ENCODE results near the gene CADM4. TPM values are rescaled to one million over a fixed set of nuclear protein-coding genes. Genes with fewer than 3 reads are reported as not detected.
A peak's percentile ranks its signal among the peaks of the same experiment; 100 is the strongest.

CADM4 gene
- total and polyA plus RNA-seq, 9 of the 15 experiments (the other 6 are each of a cell fraction or from before 2014, with no cell fraction given): 0.03 to 4.6 (median 1.3) TPM

- TF ChIP-seq ZBTB1 (CRISPR knock-in tag; IDR thresholded peaks at IDR 0.05; ENCODE audit: borderline replicate concordance, low read depth) (peak; percentile 68; the same call in 1 of the 2 replicates), JUNB (CRISPR knock-in tag; conservative IDR thresholded peaks at IDR 0.05) (no peak), MCM2 (IDR thresholded peaks at IDR 0.05; ENCODE audit: low read depth) (no peak), POLR3A (IDR thresholded peaks at IDR 0.05; ENCODE audit: borderline replicate concordance, extremely low read depth, insufficient read depth, insufficient read length) (no peak), NKRF (IDR thresholded peaks at IDR 0.05; ENCODE audit: borderline replicate concordance) (no peak), ZNF436 (CRISPR knock-in tag; IDR thresholded peaks at IDR 0.05) (no peak), CHAMP1 (IDR thresholded peaks at IDR 0.05) (no peak), ZFX (CRISPR knock-in tag; IDR thresholded peaks at IDR 0.05) (0 out of 2 replicates have a peak, but pooled peaks have one; percentile 6), NRF1 (conservative IDR thresholded peaks at IDR 0.05 in 1 of 2, IDR thresholded peaks at IDR 0.05 in 1 of 2) (peak; percentile 21 to 44; a peak in 2 of 4 replicates), TAF7 (tag; IDR thresholded peaks at IDR 0.05) (no peak), ETS2 (tag; IDR thresholded peaks at IDR 0.05; ENCODE audit: borderline replicate concordance, poor library complexity, severe bottlenecking) (no peak), KLF10 (CRISPR knock-in tag; IDR thresholded peaks at IDR 0.05) (no peak), ZFP36 (IDR thresholded peaks at IDR 0.05; ENCODE audit: low read depth, low read length, partially characterized antibody) (no peak), POLR3G (IDR thresholded peaks at IDR 0.05; ENCODE audit: extremely low read depth, insufficient read length, insufficient replicate concordance) (no peak), POLR2H (tag; IDR thresholded peaks at IDR 0.05; ENCODE audit: low read depth) (no peak), SIRT6 (IDR thresholded peaks at IDR 0.05; ENCODE audit: low read depth, low read length) (no peak), ZNF444 (CRISPR knock-in tag; IDR thresholded peaks at IDR 0.05) (no peak)
- TF ChIP-seq, protein P1, sequence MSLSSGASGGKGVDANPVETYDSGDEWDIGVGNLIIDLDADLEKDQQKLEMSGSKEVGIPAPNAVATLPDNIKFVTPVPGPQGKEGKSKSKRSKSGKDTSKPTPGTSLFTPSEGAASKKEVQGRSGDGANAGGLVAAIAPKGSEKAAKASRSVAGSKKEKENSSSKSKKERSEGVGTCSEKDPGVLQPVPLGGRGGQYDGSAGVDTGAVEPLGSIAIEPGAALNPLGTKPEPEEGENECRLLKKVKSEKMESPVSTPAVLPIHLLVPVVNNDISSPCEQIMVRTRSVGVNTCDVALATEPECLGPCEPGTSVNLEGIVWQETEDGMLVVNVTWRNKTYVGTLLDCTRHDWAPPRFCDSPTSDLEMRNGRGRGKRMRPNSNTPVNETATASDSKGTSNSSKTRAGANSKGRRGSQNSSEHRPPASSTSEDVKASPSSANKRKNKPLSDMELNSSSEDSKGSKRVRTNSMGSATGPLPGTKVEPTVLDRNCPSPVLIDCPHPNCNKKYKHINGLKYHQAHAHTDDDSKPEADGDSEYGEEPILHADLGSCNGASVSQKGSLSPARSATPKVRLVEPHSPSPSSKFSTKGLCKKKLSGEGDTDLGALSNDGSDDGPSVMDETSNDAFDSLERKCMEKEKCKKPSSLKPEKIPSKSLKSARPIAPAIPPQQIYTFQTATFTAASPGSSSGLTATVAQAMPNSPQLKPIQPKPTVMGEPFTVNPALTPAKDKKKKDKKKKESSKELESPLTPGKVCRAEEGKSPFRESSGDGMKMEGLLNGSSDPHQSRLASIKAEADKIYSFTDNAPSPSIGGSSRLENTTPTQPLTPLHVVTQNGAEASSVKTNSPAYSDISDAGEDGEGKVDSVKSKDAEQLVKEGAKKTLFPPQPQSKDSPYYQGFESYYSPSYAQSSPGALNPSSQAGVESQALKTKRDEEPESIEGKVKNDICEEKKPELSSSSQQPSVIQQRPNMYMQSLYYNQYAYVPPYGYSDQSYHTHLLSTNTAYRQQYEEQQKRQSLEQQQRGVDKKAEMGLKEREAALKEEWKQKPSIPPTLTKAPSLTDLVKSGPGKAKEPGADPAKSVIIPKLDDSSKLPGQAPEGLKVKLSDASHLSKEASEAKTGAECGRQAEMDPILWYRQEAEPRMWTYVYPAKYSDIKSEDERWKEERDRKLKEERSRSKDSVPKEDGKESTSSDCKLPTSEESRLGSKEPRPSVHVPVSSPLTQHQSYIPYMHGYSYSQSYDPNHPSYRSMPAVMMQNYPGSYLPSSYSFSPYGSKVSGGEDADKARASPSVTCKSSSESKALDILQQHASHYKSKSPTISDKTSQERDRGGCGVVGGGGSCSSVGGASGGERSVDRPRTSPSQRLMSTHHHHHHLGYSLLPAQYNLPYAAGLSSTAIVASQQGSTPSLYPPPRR (CRISPR knock-in tag; IDR thresholded peaks at IDR 0.05; ENCODE audit: borderline replicate concordance): no peak
Measured at GRCh38 chr19:43639519-43640423, at the start of gene CADM4 (continued).
